IMR-90 (cell line): Measurements from ENCODE around the gene MYO3B. TPM values are rescaled to one million over a fixed set of nuclear protein-coding genes. Genes with fewer than 3 reads are reported as not detected.

Experiments used
- ATAC-seq: fragments of 200-7000 bp; cut with Tn5 transposase; 2 replicates; pipeline ENCODE4 v1.9.1; 2020; ENCODE audit warnings: low read depth, mild to moderate bottlenecking, moderate library complexity
- BruUV-seq: library from RNA; stranded (reverse); fragments of 400-500 nt; replicated peaks from 2 replicates; lab custom pipeline; 2021; lab: Mats Ljungman, UMichigan
- CTCF ChIA-PET: fragments of 300-600 bp; formaldehyde crosslinking; extraction: SDS; loops from one replicate; lab custom pipeline; 2021; ENCODE audit warnings: antibody characterized with exemption; lab: Yijun Ruan, JAX
- POLR2A ChIA-PET: fragments of 300-600 bp; sonication (Branson Sonifier 250); formaldehyde crosslinking; loops from one replicate; lab custom pipeline; 2022; ENCODE audit warnings: antibody characterized with exemption; ENCODE audit not compliant: unreplicated experiment; lab: Charles Lee
- DNase-seq: peaks from one replicate; pipeline ENCODE4 v3.0.0; 2013
- H2AFZ ChIP-seq: replicated peaks from 2 replicates; pipeline ENCODE3; 2013; ENCODE audit warnings: low read length, mild to moderate bottlenecking; ENCODE audit not compliant: poor library complexity
- H2AK5ac ChIP-seq: 2 replicates; pipeline ENCODE4 v1.6.1; 2013; ENCODE audit warnings: low read depth, low read length, inconsistent platforms
- H2AK9ac ChIP-seq: replicated peaks from 2 replicates; pipeline ENCODE3; 2013; ENCODE audit warnings: mild to moderate bottlenecking, low read depth, low read length, moderate library complexity; ENCODE audit not compliant: poor library complexity
- H2BK120ac ChIP-seq: 2 replicates; pipeline ENCODE4 v1.6.1; 2013; ENCODE audit warnings: low read depth, low read length, inconsistent platforms
- H2BK15ac ChIP-seq: 3 replicates; pipeline ENCODE4 v1.6.1; 2013; ENCODE audit warnings: low read depth, low read length, inconsistent platforms
- H2BK20ac ChIP-seq: 2 replicates; pipeline ENCODE4 v1.6.1; 2013; ENCODE audit warnings: low read depth, mild to moderate bottlenecking, inconsistent platforms, low read length, moderate library complexity
- H2BK5ac ChIP-seq: 2 replicates; pipeline ENCODE4 v1.6.1; 2013; ENCODE audit warnings: mild to moderate bottlenecking, low read depth, low read length, inconsistent platforms; ENCODE audit not compliant: poor library complexity, severe bottlenecking
- H3K14ac ChIP-seq: replicated peaks from 2 replicates; pipeline ENCODE4 v1.6.1; 2013; ENCODE audit warnings: low read depth, low read length, inconsistent platforms
- H3K18ac ChIP-seq: 2 replicates; pipeline ENCODE4 v1.6.1; 2013; ENCODE audit warnings: low read depth, low read length, control low read depth
- H3K23ac ChIP-seq: 2 replicates; pipeline ENCODE4 v1.6.1; 2013; ENCODE audit warnings: low read depth, low read length, inconsistent platforms
- H3K27ac ChIP-seq: 2 replicates; pipeline ENCODE4 v1.5.1; 2013; ENCODE audit warnings: mild to moderate bottlenecking, control low read depth, low read length; ENCODE audit not compliant: insufficient read depth
- H3K27me3 ChIP-seq: 2 replicates; pipeline ENCODE4 v1.6.1; 2013; ENCODE audit warnings: low read length; ENCODE audit not compliant: control insufficient read depth, insufficient read depth
- H3K36me3 ChIP-seq: 2 replicates; pipeline ENCODE4 v1.6.1; 2013; ENCODE audit warnings: low read length, mixed read lengths; ENCODE audit not compliant: control insufficient read depth, insufficient read depth
- H3K4ac ChIP-seq: 2 replicates; pipeline ENCODE4 v1.6.1; 2013; ENCODE audit warnings: low read depth, low read length, inconsistent platforms
- H3K4me1 ChIP-seq: 2 replicates; pipeline ENCODE4 v1.6.1; 2013; ENCODE audit warnings: low read length, mixed read lengths; ENCODE audit not compliant: control insufficient read depth, insufficient read depth
- H3K4me2 ChIP-seq: 2 replicates; pipeline ENCODE4 v1.6.1; 2013; ENCODE audit warnings: low read depth, mild to moderate bottlenecking, control low read depth, low read length, moderate library complexity
- H3K4me3 ChIP-seq: 2 replicates; pipeline ENCODE4 v1.5.1; 2013; ENCODE audit warnings: low read depth, mild to moderate bottlenecking, control low read depth, low read length, moderate library complexity; ENCODE audit not compliant: insufficient read depth
- H3K56ac ChIP-seq: 2 replicates; pipeline ENCODE4 v1.6.1; 2013; ENCODE audit warnings: low read length, inconsistent platforms; ENCODE audit not compliant: insufficient read depth; ENCODE audit errors: extremely low read depth
- H3K79me1 ChIP-seq, 2 experiments: 2 replicates each; pipeline ENCODE4 v1.6.1; 2013; ENCODE audit warnings: low read length in 2 of 2, inconsistent platforms in 1 of 2, low read depth in 1 of 2
- H3K9ac ChIP-seq: 2 replicates; pipeline ENCODE4 v1.6.1; 2013; ENCODE audit warnings: low read depth, low read length, control low read depth
- H3K9me1 ChIP-seq: 2 replicates; pipeline ENCODE4 v1.6.1; 2013; ENCODE audit warnings: low read length, inconsistent platforms; ENCODE audit not compliant: insufficient read depth
- H3K9me3 ChIP-seq: 2 replicates; pipeline ENCODE4 v1.6.1; 2013; ENCODE audit warnings: low read length; ENCODE audit not compliant: control insufficient read depth, insufficient read depth
- H4K20me1 ChIP-seq: 2 replicates; pipeline ENCODE4 v1.6.1; 2013; ENCODE audit warnings: low read length, inconsistent platforms; ENCODE audit not compliant: insufficient read depth
- H4K5ac ChIP-seq: 2 replicates; pipeline ENCODE4 v1.6.1; 2013; ENCODE audit warnings: mild to moderate bottlenecking, low read depth, low read length, control low read depth
- H4K8ac ChIP-seq, 2 experiments: 2 replicates each; pipeline ENCODE4 v1.6.1; 2013; ENCODE audit warnings: low read depth in 2 of 2, low read length in 2 of 2, control low read depth in 1 of 2, inconsistent platforms in 1 of 2
- H4K91ac ChIP-seq: 2 replicates; pipeline ENCODE4 v1.6.1; 2013; ENCODE audit warnings: low read depth, low read length, inconsistent platforms; ENCODE audit not compliant: insufficient read depth
- MXI1 ChIP-seq: IDR thresholded peaks from 2 replicates; pipeline ENCODE4 v1.6.1; 2012; ENCODE audit warnings: low read depth, mild to moderate bottlenecking, low read length, moderate library complexity, borderline replicate concordance
- POLR2A ChIP-seq: IDR thresholded peaks from 2 replicates; pipeline ENCODE4 v1.6.1; 2012; ENCODE audit warnings: mild to moderate bottlenecking, low read depth, low read length
- RCOR1 ChIP-seq: IDR thresholded peaks from 2 replicates; pipeline ENCODE4 v1.6.1; 2012; ENCODE audit warnings: mild to moderate bottlenecking, low read length, improper control_type of control experiment; ENCODE audit not compliant: insufficient replicate concordance
- WGBS, 2 experiments: methylation state at CpG; one replicate each; pipeline versions ENCODE4 v1.1.5 to v1.1.7; 2013; ENCODE audit warnings: missing lambda C conversion rate in 2 of 2; ENCODE audit not compliant: insufficient read length in 1 of 2; ENCODE audit errors: extremely low coverage in 2 of 2; 5-methylcytosine and 5-hydroxymethylcytosine counted together
- dilution Hi-C: fragments of 300-500 bp; cut with HindIII; formaldehyde crosslinking; loops from one replicate; pipeline ENCODE4 v1.14.3; 2018; ENCODE audit warnings: low sequenced_read_pairs; ENCODE audit not compliant: unreplicated experiment
- in situ Hi-C: fragments of 300-500 bp; cut with MboI; formaldehyde crosslinking; loops from 3 replicates; pipeline ENCODE4 v1.14.3; 2019; ENCODE audit warnings: low sequenced_read_pairs, inconsistent platforms, mixed read lengths
- intact Hi-C: fragments of 100-400 bp; cut with micrococcal nuclease; formaldehyde crosslinking; loops from 2 replicates; pipeline ENCODE4 v1.10.0; 2022
- polyA plus RNA-seq, 3 experiments: library from polyadenylated mRNA; depleted of rRNA; stranded (reverse); fragments of >200 nt; gene quantifications; 2 replicates each; pipeline ENCODE4 v1.2.3, GENCODE V29; 2012; ENCODE audit warnings: low replicate concordance in 1 of 3
- total RNA-seq: library from RNA; depleted of rRNA; stranded (reverse); fragments of >200 nt; gene quantifications from 2 replicates; pipeline ENCODE4 v1.2.3, GENCODE V29; 2012
- TF ChIP-seq, protein P1 (sequence below): conservative IDR thresholded peaks from 2 replicates; pipeline ENCODE4 v1.5.1; 2012; ENCODE audit warnings: mild to moderate bottlenecking, low read depth, low read length, improper control_type of control experiment

The MYO3B gene
- total and polyA plus RNA-seq, 2 of the 4 experiments (the other 2 are of a cell fraction): 0.02 TPM; not detected in 1

DNA sequence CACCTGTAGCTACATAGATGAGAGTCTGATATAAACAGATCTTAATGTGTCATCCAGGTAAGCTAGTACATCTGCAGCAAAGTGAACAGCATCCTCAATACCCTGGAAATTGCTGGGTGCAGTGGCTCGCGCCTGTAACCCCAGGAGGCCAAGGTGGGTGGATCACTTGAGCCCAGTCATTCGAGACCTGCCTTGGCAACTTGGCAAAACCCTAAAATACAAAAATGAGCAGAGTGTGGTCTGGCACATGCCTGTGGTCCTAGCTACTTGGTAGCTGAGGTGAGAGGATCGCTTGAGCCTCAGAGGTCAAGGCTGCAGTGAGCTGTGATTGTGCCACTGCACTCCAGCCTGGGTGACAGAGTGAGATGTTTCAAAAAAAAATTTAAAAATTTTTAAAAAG is 303.3 kb downstream of the MYO3B start:
- BruUV-seq: no TSS peak
- POLR2A ChIA-PET: no interaction called here
- Histone ChIP-seq H3K4me1 (no peaks in the 10 kb centered on the region), H2BK15ac (no peak overlapping the region), H3K23ac (no peak overlapping the region), H3K4me3 (no peak overlapping the region), H3K9me1 (no peaks in the 10 kb centered on the region), H4K8ac (no peak overlapping the region), H3K4ac (no peak overlapping the region), H4K20me1 (no peaks in the 10 kb centered on the region), H3K14ac (no peak overlapping the region), H3K36me3 (no peaks in the 10 kb centered on the region), H3K9ac (no peak overlapping the region), H2AK5ac (no peak overlapping the region), H4K5ac (no peak overlapping the region), H2BK120ac (no peak overlapping the region), H3K27me3 (no peaks in the 10 kb centered on the region), H2BK20ac (no peak overlapping the region), H2AK9ac (no peak overlapping the region), H3K9me3 (no peaks in the 10 kb centered on the region; the same call in 1 of the 2 replicates), H2BK5ac (no peak overlapping the region), H3K18ac (no peak overlapping the region), H2AFZ (no peak overlapping the region), H4K91ac (no peak overlapping the region), H3K56ac (no peak overlapping the region), H3K27ac (no peak overlapping the region), H3K4me2 (no peak overlapping the region), H3K79me1 (no peaks in the 10 kb centered on the region)
- in situ Hi-C loops: no loop called here
- ATAC-seq (no peak), DNase-seq (no peak)
- intact Hi-C loops: no loop called here
- CTCF ChIA-PET: no interaction called here
- WGBS, 2 experiments: 55% methylated on average over 3 of the region's 4 CpGs; no CpG with 5 or more reads in 1 of the 2 experiments
- no peak for TF ChIP-seq POLR2A
- TF ChIP-seq RCOR1: no peak
- TF ChIP-seq, protein P1, sequence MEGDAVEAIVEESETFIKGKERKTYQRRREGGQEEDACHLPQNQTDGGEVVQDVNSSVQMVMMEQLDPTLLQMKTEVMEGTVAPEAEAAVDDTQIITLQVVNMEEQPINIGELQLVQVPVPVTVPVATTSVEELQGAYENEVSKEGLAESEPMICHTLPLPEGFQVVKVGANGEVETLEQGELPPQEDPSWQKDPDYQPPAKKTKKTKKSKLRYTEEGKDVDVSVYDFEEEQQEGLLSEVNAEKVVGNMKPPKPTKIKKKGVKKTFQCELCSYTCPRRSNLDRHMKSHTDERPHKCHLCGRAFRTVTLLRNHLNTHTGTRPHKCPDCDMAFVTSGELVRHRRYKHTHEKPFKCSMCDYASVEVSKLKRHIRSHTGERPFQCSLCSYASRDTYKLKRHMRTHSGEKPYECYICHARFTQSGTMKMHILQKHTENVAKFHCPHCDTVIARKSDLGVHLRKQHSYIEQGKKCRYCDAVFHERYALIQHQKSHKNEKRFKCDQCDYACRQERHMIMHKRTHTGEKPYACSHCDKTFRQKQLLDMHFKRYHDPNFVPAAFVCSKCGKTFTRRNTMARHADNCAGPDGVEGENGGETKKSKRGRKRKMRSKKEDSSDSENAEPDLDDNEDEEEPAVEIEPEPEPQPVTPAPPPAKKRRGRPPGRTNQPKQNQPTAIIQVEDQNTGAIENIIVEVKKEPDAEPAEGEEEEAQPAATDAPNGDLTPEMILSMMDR: no peak
- no peak for TF ChIP-seq MXI1
- dilution Hi-C loops: no loop called here
